Lung microvascular endothelial cell (primary cell): ENCODE results near the gene TENT4A. TPM values are rescaled to one million over a fixed set of nuclear protein-coding genes. Genes with fewer than 3 reads are reported as not detected.
"Not testable (repeated sequence)": the region's sequence is repeated elsewhere in the genome, so short reads cannot be mapped to it uniquely, and the experiment has no call there.

Experiments used
- DNase-seq, 2 donors: peaks; one replicate each; pipeline versions ENCODE4 v3.0.0 to v3.0.0-alpha.2; 2010; ENCODE audit warnings: low read depth in 2 of 2
- total RNA-seq: library from RNA; depleted of rRNA; stranded (reverse); fragments of >200 nt; gene quantifications from 2 replicates; pipeline ENCODE4 v1.2.1, GENCODE V29; 2014

Gene TENT4A
- total RNA-seq, 1 donor from 2014 or later, result 8.1 TPM

GRCh38 chr5:6768590-6769230 lies 55.5 kb downstream of the TENT4A start:
- no peak for DNase-seq

DNA sequence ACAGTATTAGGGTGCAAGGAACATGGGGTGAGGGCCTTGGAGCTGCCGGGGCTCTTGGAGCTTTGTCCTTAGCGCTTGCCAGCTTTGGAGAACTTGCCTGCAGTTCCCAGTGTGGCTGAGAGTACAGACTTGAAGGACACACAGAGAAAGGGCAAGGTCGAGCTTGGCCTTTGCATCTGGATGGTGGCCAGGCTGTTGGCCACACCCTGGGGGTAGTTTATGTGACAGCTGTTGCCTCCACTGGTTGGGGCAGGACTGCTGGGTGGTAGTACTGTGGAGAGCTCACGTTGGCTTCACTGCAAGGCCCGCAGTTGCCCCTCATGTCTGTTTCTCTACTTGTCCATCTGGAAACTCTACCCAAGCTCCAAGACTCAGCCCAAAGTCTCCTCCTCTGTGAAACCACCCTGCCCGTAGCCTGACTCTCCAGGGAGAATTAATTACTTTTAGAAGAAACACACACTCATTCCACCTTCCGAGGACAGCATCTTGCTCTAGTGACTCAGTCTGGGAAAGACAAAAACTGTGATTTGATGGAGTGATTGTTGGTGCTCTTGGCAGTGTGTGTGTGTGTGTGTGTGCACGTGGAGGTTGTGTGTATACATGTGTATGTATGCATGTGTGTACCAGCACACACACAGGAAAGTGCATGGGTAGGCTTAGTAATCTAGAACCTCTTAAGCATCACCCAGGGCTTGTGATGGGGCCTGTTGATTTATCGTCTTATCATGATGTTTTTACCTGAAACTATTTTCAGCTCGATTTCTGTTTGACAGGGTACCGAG lies 57.8 kb downstream of the TENT4A start:
- DNase-seq, result no peak

DNA sequence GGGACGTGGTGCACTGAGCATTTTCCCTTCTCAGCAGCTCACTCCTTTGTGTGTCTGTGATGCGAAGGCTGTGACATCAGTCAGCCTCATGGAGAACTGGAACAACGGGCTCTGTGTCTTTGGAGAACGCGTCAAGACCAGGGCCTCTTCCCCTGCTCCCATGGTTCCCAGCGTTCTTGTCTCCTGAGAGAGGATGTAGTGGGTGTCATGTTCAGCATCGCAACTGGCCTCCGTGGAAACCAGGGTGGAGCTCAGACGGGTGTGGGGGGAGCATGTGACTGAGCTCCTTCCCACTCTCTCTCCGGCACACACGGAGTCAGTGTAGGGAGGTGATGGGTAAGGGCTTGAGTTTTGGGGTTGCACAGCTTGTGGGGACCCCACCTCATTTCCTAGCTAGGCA lies 59.7 kb downstream of the TENT4A start:
- DNase-seq, result no peak

- no peak for DNase-seq
Observed at GRCh38 chr5:6773342-6774035, 60.3 kb downstream of the TENT4A start.

GRCh38 chr5:6774207-6774606 lies 61.0 kb downstream of the TENT4A start:
- DNase-seq, result not testable (repeated sequence)

- no peak for DNase-seq
Observed at GRCh38 chr5:6774721-6775204, 61.5 kb downstream of the TENT4A start.

DNA sequence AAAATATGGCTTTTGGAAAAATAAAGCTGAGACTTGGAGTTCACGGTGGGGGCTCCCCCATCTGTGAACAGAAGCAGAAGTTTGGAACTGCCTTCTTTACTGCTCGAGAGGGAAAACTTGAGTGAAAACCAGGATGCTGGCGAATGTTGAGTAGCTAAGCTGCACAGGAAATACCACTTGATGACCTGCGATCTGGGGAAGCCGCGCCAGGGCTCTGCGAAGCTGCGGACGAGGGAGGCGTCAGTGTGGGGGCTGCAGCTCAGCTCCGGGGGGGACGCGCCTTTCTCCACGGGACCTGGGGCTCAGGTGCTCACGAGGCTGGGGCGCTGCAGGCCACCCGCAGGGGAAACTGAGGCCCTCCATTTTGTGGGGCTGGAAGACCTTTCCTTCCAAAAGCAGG lies 62.3 kb downstream of the TENT4A start:
- no peak for DNase-seq

DNA sequence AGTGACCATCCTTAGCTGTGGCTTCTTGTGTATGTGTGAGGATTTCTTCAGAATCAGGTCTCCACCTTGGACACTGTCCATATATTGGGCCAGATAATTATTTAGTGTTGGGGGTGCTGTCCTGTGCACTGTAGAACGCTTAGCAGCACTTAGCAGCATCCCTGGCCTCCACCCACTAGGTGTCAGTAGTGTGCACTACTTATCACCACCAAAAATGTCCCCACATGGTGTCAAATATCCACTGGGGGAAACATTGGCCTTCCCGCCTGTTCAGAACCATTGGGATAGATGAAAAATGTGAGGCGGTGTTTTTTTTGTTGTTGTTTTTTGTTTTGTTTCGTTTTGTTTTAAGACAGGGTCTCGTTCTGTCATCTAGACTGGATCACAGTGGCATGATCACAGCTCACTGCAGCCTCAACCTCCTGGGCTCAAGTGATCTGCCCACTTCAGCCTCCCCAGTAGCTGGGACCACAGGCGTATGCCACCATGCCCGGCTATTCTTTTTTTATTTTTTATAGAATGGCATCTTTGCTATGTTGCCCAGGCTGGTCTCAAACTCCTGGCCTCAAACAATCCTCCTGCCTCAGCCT lies 67.7 kb downstream of the TENT4A start:
- DNase-seq, result peak; percentile 31 to 32

- DNase-seq, result no peak
Observed at GRCh38 chr5:6781716-6782115, 68.5 kb downstream of the TENT4A start.

DNA sequence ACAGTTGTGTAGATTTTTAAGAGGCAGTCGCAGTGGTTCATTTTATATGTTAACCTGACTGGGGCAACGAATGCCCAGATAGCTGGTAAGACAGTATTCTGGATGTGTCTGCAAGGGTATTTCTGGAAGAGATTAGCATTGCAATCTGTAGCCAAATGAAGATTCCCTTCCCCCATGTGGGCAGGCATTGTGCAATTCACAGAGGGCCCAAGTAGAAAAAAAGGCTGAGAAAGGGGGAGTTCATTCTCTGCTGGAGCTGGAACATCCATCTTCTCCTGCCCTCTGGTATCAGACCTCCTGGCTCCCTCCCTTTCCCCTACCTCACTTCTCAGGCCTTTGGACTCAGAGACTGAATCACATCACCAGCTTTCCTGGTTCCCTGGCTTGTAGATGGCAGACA lies 70.6 kb downstream of the TENT4A start:
- DNase-seq, result no peak

DNA sequence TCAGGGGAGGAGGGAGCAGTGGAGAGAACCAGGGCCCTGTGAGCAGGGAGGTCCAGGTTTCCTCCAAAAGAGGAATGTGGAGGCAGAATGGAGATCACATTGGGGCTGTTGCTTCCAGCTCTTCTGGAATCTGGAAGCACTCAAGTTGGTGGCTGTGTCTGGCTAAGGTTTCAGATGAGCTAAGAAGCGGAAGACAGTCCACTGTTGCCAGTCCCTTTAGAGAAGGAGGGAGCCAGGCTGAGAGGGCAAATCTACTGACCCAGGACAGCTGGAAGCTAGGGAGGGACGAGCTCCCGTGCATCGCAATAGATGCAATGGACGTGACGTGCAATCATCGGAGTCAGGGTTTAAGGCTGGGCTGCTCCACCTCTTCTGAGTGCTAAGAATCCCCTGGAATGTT lies 71.2 kb downstream of the TENT4A start:
- no peak for DNase-seq

DNA sequence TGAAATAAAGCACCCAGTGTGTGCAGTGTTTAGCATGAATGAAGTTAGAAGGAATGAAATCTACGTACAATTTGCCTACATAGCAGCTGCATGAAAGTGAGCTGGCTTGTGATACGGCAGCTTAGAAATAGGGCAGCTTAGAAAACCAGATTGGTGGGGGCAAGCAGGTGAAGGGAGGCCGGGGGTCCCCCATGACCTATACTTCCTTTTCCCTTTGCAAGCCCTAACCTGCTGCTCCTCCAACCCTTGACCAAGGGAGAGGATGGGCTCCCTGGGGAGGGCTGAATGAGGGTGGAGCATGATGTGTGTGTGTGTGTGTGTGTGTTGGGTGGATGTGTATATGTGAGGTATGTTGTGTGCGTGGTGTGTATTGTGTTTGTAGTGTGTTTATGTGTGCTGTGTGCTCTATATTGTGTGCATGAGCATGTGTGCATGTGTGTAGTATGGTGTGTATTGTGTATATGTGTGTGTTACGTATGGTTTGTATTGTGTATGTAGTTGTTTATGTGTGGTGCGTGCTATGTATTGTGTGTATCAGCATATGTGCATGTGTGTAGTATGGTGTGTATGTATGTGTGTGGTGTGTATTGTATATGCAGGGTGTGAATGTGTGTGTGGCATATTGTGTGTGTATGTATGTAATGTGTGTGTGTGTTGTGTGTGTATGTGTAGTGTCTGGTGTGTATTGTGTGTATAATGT lies 72.1 kb downstream of the TENT4A start:
- DNase-seq, result no peak

- no peak for DNase-seq
Observed at GRCh38 chr5:6785861-6786180, 72.6 kb downstream of the TENT4A start.

- DNase-seq, result no peak
Observed at GRCh38 chr5:6786786-6787495, 73.7 kb downstream of the TENT4A start.

GRCh38 chr5:6787941-6788340 lies 74.7 kb downstream of the TENT4A start:
- DNase-seq, result no peak

DNA sequence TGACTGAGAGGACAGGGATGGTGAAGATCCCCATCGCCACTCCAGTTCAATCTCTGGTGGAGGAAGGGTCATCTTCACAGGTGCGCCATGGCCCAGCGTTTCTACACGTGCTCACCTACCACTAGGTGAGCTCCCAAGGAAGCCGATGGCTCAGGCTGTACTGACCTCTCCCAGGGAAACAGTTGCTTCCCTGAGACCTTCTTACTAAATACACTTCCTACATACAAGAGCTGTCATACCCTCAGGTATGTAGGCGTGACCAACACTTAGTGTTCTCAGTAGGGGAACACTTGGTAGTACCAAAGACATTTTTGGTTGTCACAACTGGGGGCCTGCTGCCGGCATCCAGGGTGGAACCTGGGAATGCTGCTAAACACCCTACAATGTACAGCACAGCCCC lies 75.2 kb downstream of the TENT4A start:
- no peak for DNase-seq

DNA sequence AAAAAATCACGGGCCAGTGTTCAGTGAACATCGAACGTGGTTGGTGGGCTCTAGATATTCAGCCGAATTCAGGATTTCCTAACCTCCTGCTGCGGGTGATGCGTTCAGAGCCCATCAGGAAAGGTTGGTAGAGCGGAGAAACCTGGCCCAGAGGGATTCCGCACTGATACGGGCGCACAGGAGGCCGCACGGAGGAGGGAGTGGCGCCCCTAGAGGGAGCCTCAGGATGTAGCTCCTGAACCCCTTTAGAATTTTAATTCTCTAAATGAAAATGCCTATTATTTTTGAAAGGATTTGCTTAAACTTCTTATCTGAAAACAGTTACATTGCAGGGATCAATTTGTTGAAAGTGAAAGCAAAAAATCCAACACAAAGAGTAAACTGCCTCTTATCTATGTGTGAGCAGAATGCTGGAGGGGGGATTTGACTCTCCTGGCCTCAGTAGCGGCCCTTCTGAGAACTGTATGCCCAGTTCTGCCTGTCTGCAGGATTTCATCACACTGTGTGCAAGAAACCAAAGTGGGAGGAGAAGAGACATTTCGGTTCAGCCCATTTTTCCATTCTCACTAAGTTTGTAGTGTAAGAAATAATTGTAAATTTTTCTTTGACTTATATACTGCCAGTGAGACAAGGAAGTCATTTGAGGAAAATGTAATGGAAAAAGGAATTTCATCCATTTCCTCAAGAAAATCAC lies 75.9 kb downstream of the TENT4A start:
- DNase-seq, result no peak

GRCh38 chr5:6790346-6790865 lies 77.2 kb downstream of the TENT4A start:
- DNase-seq, result no peak

GRCh38 chr5:6791031-6791430 lies 77.8 kb downstream of the TENT4A start:
- DNase-seq, result no peak

DNA sequence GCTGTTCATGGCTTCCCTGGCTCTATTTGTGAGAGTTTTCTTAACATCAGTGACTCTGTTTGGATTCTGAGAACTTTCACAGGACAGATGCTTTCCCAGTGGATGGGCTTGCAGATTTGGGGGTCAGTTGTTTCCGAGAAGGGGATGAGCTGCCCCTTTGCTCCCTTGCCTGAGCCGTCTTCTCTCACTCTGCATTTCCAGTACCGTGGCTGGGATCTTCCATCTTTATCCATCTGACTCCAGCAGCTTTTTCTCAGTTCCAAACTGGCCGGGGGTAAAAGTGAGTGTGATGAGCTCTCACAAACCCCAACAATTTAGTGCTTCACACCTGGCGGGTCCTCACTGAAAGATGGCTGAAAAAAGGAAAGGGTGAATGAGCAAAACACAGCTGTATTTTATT lies 79.1 kb downstream of the TENT4A start:
- DNase-seq, result no peak
